ENCODE data around the gene ART1. TPM values are rescaled to one million over a fixed set of nuclear protein-coding genes. Genes with fewer than 3 reads are reported as not detected.

The ART1 gene
- total RNA-seq, 1 experiment from 2014 or later: not detected

GRCh38 chr11:3637201-3637600 lies 7.7 kb upstream of the ART1 start:
- Mint-ChIP-seq H3K36me3 (0 out of 2 replicates have a peak, but pooled peaks cover 4% of the 10 kb centered on the region), H3K4me1 (peaks cover 3% of the 10 kb centered on the region), H3K27me3 (ENCODE audit: low read depth) (peaks cover 14% of the 10 kb centered on the region), H3K4me3 (no peak overlapping the region), H3K27ac (no peak overlapping the region), H3K9me3 (no peaks in the 10 kb centered on the region)
- ChIA-PET CTCF (no interaction called here), POLR2A (no interaction called here)
- TF ChIP-seq RELA (CRISPR knock-in tag; IDR thresholded peaks at IDR 0.05; ENCODE audit: borderline replicate concordance) (no peak), CBFB (CRISPR knock-in tag; IDR thresholded peaks at IDR 0.05; ENCODE audit: low read depth) (no peak), NR1H2 (CRISPR knock-in tag; IDR thresholded peaks at IDR 0.05) (no peak), FOXK1 (CRISPR knock-in tag; IDR thresholded peaks at IDR 0.05) (no peak), AFF4 (CRISPR knock-in tag; IDR thresholded peaks at IDR 0.05; ENCODE audit: borderline replicate concordance) (no peak), ZNF512 (CRISPR knock-in tag; IDR thresholded peaks at IDR 0.05; ENCODE audit: borderline replicate concordance) (no peak), GRHL2 (CRISPR knock-in tag; IDR thresholded peaks at IDR 0.05; ENCODE audit: insufficient replicate concordance, severe bottlenecking) (no peak), HMGXB4 (CRISPR knock-in tag; IDR thresholded peaks at IDR 0.05) (no peak), JAZF1 (CRISPR knock-in tag; IDR thresholded peaks at IDR 0.05) (no peak), MXD4 (CRISPR knock-in tag; IDR thresholded peaks at IDR 0.05; ENCODE audit: borderline replicate concordance) (no peak), TEAD4 (CRISPR knock-in tag; IDR thresholded peaks at IDR 0.05) (no peak)
- ATAC-seq (no peak), DNase-seq (ENCODE audit: low spot score) (no peak)

GRCh38 chr11:3638513-3638912 lies 6.4 kb upstream of the ART1 start:
- ChIA-PET CTCF (no interaction called here), POLR2A (no interaction called here)
- Mint-ChIP-seq H3K9me3 (no peaks in the 10 kb centered on the region), H3K4me1 (peaks cover 7% of the 10 kb centered on the region), H3K27me3 (ENCODE audit: low read depth) (peaks cover 14% of the 10 kb centered on the region), H3K36me3 (0 out of 2 replicates have a peak, but pooled peaks cover 4% of the 10 kb centered on the region), H3K4me3 (no peak overlapping the region), H3K27ac (no peak overlapping the region)
- DNase-seq (ENCODE audit: low spot score) (no peak), ATAC-seq (no peak)
- TF ChIP-seq ZNF232 (CRISPR knock-in tag; IDR thresholded peaks at IDR 0.05) (no peak), TEAD4 (CRISPR knock-in tag; IDR thresholded peaks at IDR 0.05) (no peak), ELF4 (CRISPR knock-in tag; IDR thresholded peaks at IDR 0.05; ENCODE audit: low read depth) (no peak), TP53 (CRISPR knock-in tag; IDR thresholded peaks at IDR 0.05) (no peak), ZNF281 (CRISPR knock-in tag; IDR thresholded peaks at IDR 0.05) (no peak), ZNF416 (CRISPR knock-in tag; IDR thresholded peaks at IDR 0.05) (no peak), ZNF532 (CRISPR knock-in tag; IDR thresholded peaks at IDR 0.05; ENCODE audit: borderline replicate concordance) (no peak), ERG (CRISPR knock-in tag; IDR thresholded peaks at IDR 0.05) (no peak), NFYB (CRISPR knock-in tag; conservative IDR thresholded peaks at IDR 0.05; ENCODE audit: low read depth) (no peak), NR1H2 (CRISPR knock-in tag; IDR thresholded peaks at IDR 0.05) (no peak), ZNF317 (CRISPR knock-in tag; IDR thresholded peaks at IDR 0.05; ENCODE audit: borderline replicate concordance, low read depth) (no peak)
